Uterus (tissue), 4 donors: ENCODE measurements around the gene CIAO2B. TPM values are rescaled to one million over a fixed set of nuclear protein-coding genes. Genes with fewer than 3 reads are reported as not detected.

ENCODE experiments used
- DNase-seq, 2 donors: peaks; one replicate each; pipeline ENCODE4 v3.0.0-alpha.2; 2019 to 2020
- H3K27ac ChIP-seq, 2 donors: fragments of 200-600 bp; sonication (generic); 1 replicate in 1 of 2; 2 replicates in 1 of 2; pipeline ENCODE4 v1.5.1; 2016 to 2018
- H3K27me3 ChIP-seq, 2 donors: fragments of 200-600 bp; sonication (generic); one replicate each; pipeline ENCODE4 v1.5.1; 2018 to 2019; ENCODE audit warnings: control low read depth in 1 of 2
- H3K36me3 ChIP-seq, 2 donors: fragments of 200-600 bp; sonication (generic); one replicate each; pipeline ENCODE4 v1.5.1; 2019; ENCODE audit warnings: control low read depth in 1 of 2
- H3K4me1 ChIP-seq, 2 donors: fragments of 200-600 bp; sonication (generic); one replicate each; pipeline ENCODE4 v1.5.1; 2018 to 2019; ENCODE audit warnings: control low read depth in 1 of 2
- H3K4me3 ChIP-seq, 2 donors: fragments of 200-600 bp; sonication (generic); 1 replicate in 1 of 2; 2 replicates in 1 of 2; pipeline ENCODE4 v1.5.1; 2018 to 2019; ENCODE audit warnings: mild to moderate bottlenecking in 1 of 2
- H3K9me3 ChIP-seq, 2 donors: fragments of 200-600 bp; sonication (generic); one replicate each; pipeline ENCODE4 v1.5.1; 2019; ENCODE audit warnings: control low read depth in 1 of 2
- CTCF ChIP-seq, 4 experiments: fragments of 200-600 bp in 2 of 4; fragments of 450-650 bp in 2 of 4; sonication (generic) in 2 of 4; IDR thresholded peaks; one replicate each; pipeline ENCODE4 v1.5.1; 2016 to 2019; ENCODE audit warnings: antibody characterized with exemption in 4 of 4, mild to moderate bottlenecking in 2 of 4, moderate library complexity in 1 of 4
- POLR2A ChIP-seq, 2 donors: fragments of 450-650 bp; IDR thresholded peaks; one replicate each; pipeline ENCODE4 v1.6.1; 2016; ENCODE audit warnings: antibody characterized with exemption in 2 of 2, mild to moderate bottlenecking in 1 of 2, moderate library complexity in 1 of 2
- intact Hi-C: fragments of 100-400 bp; cut with DNase I; formaldehyde crosslinking; loops from one replicate; pipeline ENCODE4 v1.15.1; 2023; ENCODE audit warnings: low total_unique reads
- total RNA-seq, 4 donors: library from RNA; depleted of rRNA in 3 of 4; stranded (reverse); fragments of >200 nt in 3 of 4; gene quantifications; one replicate each; pipeline versions ENCODE4 v1.1.0 to v1.2.4, GENCODE V29; 2014 to 2023
- donor health status: DM: yes; HTN: yes; CAD: no.

Gene CIAO2B
- total RNA-seq, 4 donors from 2014 or later: 15.9 to 76.8 (median 74.2) TPM

GRCh38 chr16:66905633-66906539, 28.3 kb downstream of the CIAO2B start:
- Histone ChIP-seq H3K4me1 (no peaks in the 10 kb centered on the region), H3K4me3 (no peak overlapping the region), H3K9me3 (no peaks in the 10 kb centered on the region), H3K27me3 (no peaks in the 10 kb centered on the region), H3K36me3 (no peaks in the 10 kb centered on the region), H3K27ac (peak overlapping the region; percentile 59 to 90)
- intact Hi-C loops: no loop called here
- no peak for TF ChIP-seq CTCF (IDR thresholded peaks at IDR 0.05)
- TF ChIP-seq POLR2A (IDR thresholded peaks at IDR 0.05): no peak
- DNase-seq: no peak

- intact Hi-C loops: no loop called here
- Histone ChIP-seq H3K9me3 (no peaks in the 10 kb centered on the region), H3K4me3 (no peak overlapping the region), H3K27ac (peak overlapping the region; percentile 59 to 90), H3K36me3 (no peaks in the 10 kb centered on the region), H3K27me3 (no peaks in the 10 kb centered on the region), H3K4me1 (no peaks in the 10 kb centered on the region)
- no peak for TF ChIP-seq POLR2A (IDR thresholded peaks at IDR 0.05)
- TF ChIP-seq CTCF (IDR thresholded peaks at IDR 0.05): no peak
- no peak for DNase-seq
These were observed 29.2 kb downstream of the CIAO2B start for GRCh38 chr16:66904846-66905632.

- Histone ChIP-seq H3K4me3 (no peak overlapping the region), H3K9me3 (no peaks in the 10 kb centered on the region), H3K27ac (peak overlapping the region; percentile 59 to 90), H3K27me3 (no peaks in the 10 kb centered on the region), H3K36me3 (no peaks in the 10 kb centered on the region), H3K4me1 (peaks cover 2% of the 10 kb centered on the region in 2 donors)
- no peak for DNase-seq
- intact Hi-C loops: no loop called here
- no peak for TF ChIP-seq CTCF (IDR thresholded peaks at IDR 0.05)
These were observed 29.8 kb downstream of the CIAO2B start for GRCh38 chr16:66904428-66904845.

GRCh38 chr16:66903544-66904427, 30.4 kb downstream of the CIAO2B start:
- Histone ChIP-seq H3K27ac (peak overlapping the region; percentile 59 to 90), H3K9me3 (no peaks in the 10 kb centered on the region), H3K4me1 (peaks cover 4 to 7% of the 10 kb centered on the region in 2 donors), H3K4me3 (no peak overlapping the region), H3K36me3 (no peaks in the 10 kb centered on the region), H3K27me3 (no peaks in the 10 kb centered on the region)
- no peak for DNase-seq
- intact Hi-C loops: no loop called here
- no peak for TF ChIP-seq CTCF (IDR thresholded peaks at IDR 0.05)
- TF ChIP-seq POLR2A (IDR thresholded peaks at IDR 0.05): no peak
